ENCODE data around the gene PDE11A. TPM values are rescaled to one million over a fixed set of nuclear protein-coding genes. Genes with fewer than 3 reads are reported as not detected.

Gene PDE11A
- total RNA-seq, 2 experiments from 2014 or later, result not detected

- Histone ChIP-seq H3K4me1 (ENCODE audit: insufficient read depth, low read length) (no peaks in the 10 kb centered on the region), H3K36me3 (ENCODE audit: insufficient read depth, low read length) (no peaks in the 10 kb centered on the region), H3K4me3 (ENCODE audit: low read length) (no peak overlapping the region), H3K27me3 (ENCODE audit: control insufficient read depth in 1 of 2, insufficient read depth in 2 of 2, low read length in 2 of 2) (peaks cover 12 to 15% of the 10 kb centered on the region in 2 experiments), H3K9me3 (ENCODE audit: control insufficient read depth in 1 of 2, insufficient read depth in 1 of 2, low read length in 2 of 2) (peaks cover 0 to 7% of the 10 kb centered on the region in 2 experiments), H3K27ac (ENCODE audit: low read depth in 1 of 2, low read length in 2 of 2) (no peak overlapping the region)
- Mint-ChIP-seq H3K27ac (no peak overlapping the region), H3K4me1 (ENCODE audit: low read depth) (no peaks in the 10 kb centered on the region), H3K36me3 (ENCODE audit: low read depth) (no peaks in the 10 kb centered on the region), H3K4me3 (no peak overlapping the region), H3K9me3 (no peaks in the 10 kb centered on the region), H3K27me3 (peaks cover 51% of the 10 kb centered on the region)
- POLR2A ChIA-PET, result no interaction called here
- ATAC-seq (ENCODE audit: poor library complexity), result no peak
- TF ChIP-seq CTCF (IDR thresholded peaks at IDR 0.05), result no peak
- no peak for DNase-seq
- intact Hi-C loops (cut with DNase I, micrococcal nuclease), result no loop called here
- CTCF ChIA-PET, result no interaction called here
Observed at GRCh38 chr2:178066890-178067669, 5.5 kb downstream of the PDE11A start.

GRCh38 chr2:178066324-178066723 is 6.3 kb downstream of the PDE11A start:
- DNase-seq, result no peak
- Mint-ChIP-seq H3K9me3 (no peaks in the 10 kb centered on the region), H3K27me3 (peaks cover 49% of the 10 kb centered on the region), H3K4me3 (no peak overlapping the region), H3K36me3 (ENCODE audit: low read depth) (no peaks in the 10 kb centered on the region), H3K4me1 (ENCODE audit: low read depth) (no peaks in the 10 kb centered on the region), H3K27ac (no peak overlapping the region)
- Histone ChIP-seq H3K4me3 (ENCODE audit: low read length) (no peak overlapping the region), H3K4me1 (ENCODE audit: insufficient read depth, low read length) (no peaks in the 10 kb centered on the region), H3K36me3 (ENCODE audit: insufficient read depth, low read length) (no peaks in the 10 kb centered on the region), H3K27ac (ENCODE audit: low read depth in 1 of 2, low read length in 2 of 2) (no peak overlapping the region), H3K27me3 (ENCODE audit: control insufficient read depth in 1 of 2, insufficient read depth in 2 of 2, low read length in 2 of 2) (peaks cover 5 to 8% of the 10 kb centered on the region in 2 experiments), H3K9me3 (ENCODE audit: control insufficient read depth in 1 of 2, insufficient read depth in 1 of 2, low read length in 2 of 2) (peaks cover 0 to 3% of the 10 kb centered on the region in 2 experiments)
- TF ChIP-seq CTCF (IDR thresholded peaks at IDR 0.05), result no peak
- ATAC-seq (ENCODE audit: poor library complexity), result no peak
- CTCF ChIA-PET, result no interaction called here
- intact Hi-C loops (cut with DNase I, micrococcal nuclease), result no loop called here
- POLR2A ChIA-PET, result no interaction called here

GRCh38 chr2:178059681-178060080 is 12.9 kb downstream of the PDE11A start:
- CTCF ChIA-PET, result no interaction called here
- DNase-seq, result no peak
- Histone ChIP-seq H3K9me3 (ENCODE audit: control insufficient read depth in 1 of 2, insufficient read depth in 1 of 2, low read length in 2 of 2) (no peaks in the 10 kb centered on the region), H3K4me1 (ENCODE audit: insufficient read depth, low read length) (no peaks in the 10 kb centered on the region), H3K36me3 (ENCODE audit: insufficient read depth, low read length) (no peaks in the 10 kb centered on the region), H3K4me3 (ENCODE audit: low read length) (no peak overlapping the region), H3K27me3 (ENCODE audit: control insufficient read depth in 1 of 2, insufficient read depth in 2 of 2, low read length in 2 of 2) (no peaks in the 10 kb centered on the region), H3K27ac (ENCODE audit: low read depth in 1 of 2, low read length in 2 of 2) (no peak overlapping the region)
- no peaks in the 10 kb centered on the region for H3K9me3 Mint-ChIP-seq
- H3K4me3 Mint-ChIP-seq, result no peak overlapping the region
- POLR2A ChIA-PET, result no interaction called here
- no peaks in the 10 kb centered on the region for H3K4me1 Mint-ChIP-seq (ENCODE audit: low read depth)
- no peak for ATAC-seq (ENCODE audit: poor library complexity)
- no peak overlapping the region for H3K27ac Mint-ChIP-seq
- H3K36me3 Mint-ChIP-seq (ENCODE audit: low read depth), result no peaks in the 10 kb centered on the region
- intact Hi-C loops (cut with DNase I, micrococcal nuclease), result no loop called here
- H3K27me3 Mint-ChIP-seq, result peaks cover 16% of the 10 kb centered on the region
- no peak for TF ChIP-seq CTCF (IDR thresholded peaks at IDR 0.05)
